HepG2 (cell line): ENCODE measurements around the gene KRT6B.

Source experiments
- FOXA1 ChIP-seq, 2 experiments: fragments of 450-650 bp in 1 of 2; sonication (generic) in 1 of 2; formaldehyde crosslinking in 1 of 2; IDR thresholded peaks; 2 replicates each; pipeline versions ENCODE4 v1.4.0 to v1.6.1; 2016 to 2020; ENCODE audit warnings: missing genetic modification reagents in 1 of 2
- SP2 ChIP-seq: sonication (generic); formaldehyde crosslinking; IDR thresholded peaks from 2 replicates; pipeline ENCODE4 v1.5.1; 2020; ENCODE audit warnings: mild to moderate bottlenecking, missing genetic modification reagents
- TBP ChIP-seq: sonication (generic); formaldehyde crosslinking; IDR thresholded peaks from 2 replicates; pipeline ENCODE4 v1.5.0; 2020; ENCODE audit warnings: missing genetic modification reagents
- ZNF274 ChIP-seq: sonication (generic); formaldehyde crosslinking; IDR thresholded peaks from 2 replicates; pipeline ENCODE4 v1.5.1; 2020; ENCODE audit warnings: mild to moderate bottlenecking, missing genetic modification reagents
- ZNF446 ChIP-seq: sonication (generic); formaldehyde crosslinking; IDR thresholded peaks from 2 replicates; pipeline ENCODE4 v1.5.0; 2020; ENCODE audit warnings: mild to moderate bottlenecking, missing genetic modification reagents
- ZNF766 ChIP-seq: sonication (generic); formaldehyde crosslinking; IDR thresholded peaks from 2 replicates; pipeline ENCODE4 v1.5.0; 2020; ENCODE audit warnings: missing genetic modification reagents, borderline replicate concordance
- ZNF841 ChIP-seq: sonication (generic); formaldehyde crosslinking; IDR thresholded peaks from 2 replicates; pipeline ENCODE4 v1.8.1; 2023; ENCODE audit warnings: missing genetic modification reagents, borderline replicate concordance
- TF ChIP-seq, protein P1 (sequence below): sonication (generic); formaldehyde crosslinking; IDR thresholded peaks from 2 replicates; pipeline ENCODE4 v1.5.0; 2020; ENCODE audit warnings: mild to moderate bottlenecking, missing genetic modification reagents, moderate library complexity

GRCh38 chr12:52423035-52423434 lies 28.9 kb downstream of the KRT6B start:
- TF ChIP-seq TBP (CRISPR knock-in tag) (no peak), ZNF841 (no peak), SP2 (no peak), ZNF446 (CRISPR knock-in tag) (no peak), ZNF274 (no peak), ZNF766 (CRISPR knock-in tag) (no peak), FOXA1 (IDR thresholded peaks at IDR 0.05) (no peak), FOXA1 (CRISPR knock-in tag; IDR thresholded peaks at IDR 0.05) (no peak)
- TF ChIP-seq, protein P1, sequence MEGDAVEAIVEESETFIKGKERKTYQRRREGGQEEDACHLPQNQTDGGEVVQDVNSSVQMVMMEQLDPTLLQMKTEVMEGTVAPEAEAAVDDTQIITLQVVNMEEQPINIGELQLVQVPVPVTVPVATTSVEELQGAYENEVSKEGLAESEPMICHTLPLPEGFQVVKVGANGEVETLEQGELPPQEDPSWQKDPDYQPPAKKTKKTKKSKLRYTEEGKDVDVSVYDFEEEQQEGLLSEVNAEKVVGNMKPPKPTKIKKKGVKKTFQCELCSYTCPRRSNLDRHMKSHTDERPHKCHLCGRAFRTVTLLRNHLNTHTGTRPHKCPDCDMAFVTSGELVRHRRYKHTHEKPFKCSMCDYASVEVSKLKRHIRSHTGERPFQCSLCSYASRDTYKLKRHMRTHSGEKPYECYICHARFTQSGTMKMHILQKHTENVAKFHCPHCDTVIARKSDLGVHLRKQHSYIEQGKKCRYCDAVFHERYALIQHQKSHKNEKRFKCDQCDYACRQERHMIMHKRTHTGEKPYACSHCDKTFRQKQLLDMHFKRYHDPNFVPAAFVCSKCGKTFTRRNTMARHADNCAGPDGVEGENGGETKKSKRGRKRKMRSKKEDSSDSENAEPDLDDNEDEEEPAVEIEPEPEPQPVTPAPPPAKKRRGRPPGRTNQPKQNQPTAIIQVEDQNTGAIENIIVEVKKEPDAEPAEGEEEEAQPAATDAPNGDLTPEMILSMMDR (CRISPR knock-in tag), result no peak
